SKM-1 treated with dmso at 0.1 percent for 144 hours (cell line): ENCODE results near the gene PAX5.

Source experiments
- DNase-seq: peaks from one replicate; lab custom pipeline; 2025; ENCODE audit not compliant: unreplicated experiment; lab: John Stamatoyannopoulos, UW

PAX5 gene

DNA sequence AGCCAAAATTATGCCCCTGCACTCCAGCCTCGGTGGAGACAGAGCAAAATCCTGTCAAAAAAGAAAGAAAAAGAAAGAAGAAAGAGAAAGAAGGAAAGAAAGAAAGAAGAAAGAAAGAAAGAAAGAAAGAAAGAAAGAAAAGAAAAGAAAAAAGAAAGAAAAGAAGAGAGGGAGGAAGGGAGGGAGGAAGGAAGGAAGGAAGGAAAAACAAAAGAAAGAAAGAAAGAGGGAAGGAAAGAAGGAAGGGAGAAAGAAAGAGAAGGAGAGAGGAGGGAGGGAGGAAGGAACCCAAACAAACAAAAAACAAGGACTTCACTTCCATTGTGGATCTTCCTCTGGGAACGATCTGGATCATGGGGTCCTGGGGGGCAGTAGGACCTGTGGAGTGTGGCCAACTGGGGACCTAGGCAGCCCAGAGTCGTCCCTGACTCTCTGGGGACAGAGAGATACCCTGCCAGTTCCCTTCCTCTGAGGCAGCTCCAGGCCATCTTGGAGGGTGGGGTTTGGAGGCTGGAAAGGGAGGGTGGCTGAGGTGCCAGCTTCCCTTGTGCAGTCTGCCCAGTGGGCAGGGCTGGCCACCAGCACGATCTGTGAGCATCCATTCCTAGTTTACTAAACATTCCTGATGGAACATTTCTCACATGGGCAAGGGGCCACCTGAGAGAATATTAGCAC, 216.8 kb downstream of the PAX5 start:
- no peak for DNase-seq

GRCh38 chr9:36816371-36816770, 217.7 kb downstream of the PAX5 start:
- no peak for DNase-seq

- no peak for DNase-seq
Measured at GRCh38 chr9:36815566-36816348, 218.3 kb downstream of the PAX5 start.

- no peak for DNase-seq
Measured at GRCh38 chr9:36815023-36815422, 219.0 kb downstream of the PAX5 start.

DNA sequence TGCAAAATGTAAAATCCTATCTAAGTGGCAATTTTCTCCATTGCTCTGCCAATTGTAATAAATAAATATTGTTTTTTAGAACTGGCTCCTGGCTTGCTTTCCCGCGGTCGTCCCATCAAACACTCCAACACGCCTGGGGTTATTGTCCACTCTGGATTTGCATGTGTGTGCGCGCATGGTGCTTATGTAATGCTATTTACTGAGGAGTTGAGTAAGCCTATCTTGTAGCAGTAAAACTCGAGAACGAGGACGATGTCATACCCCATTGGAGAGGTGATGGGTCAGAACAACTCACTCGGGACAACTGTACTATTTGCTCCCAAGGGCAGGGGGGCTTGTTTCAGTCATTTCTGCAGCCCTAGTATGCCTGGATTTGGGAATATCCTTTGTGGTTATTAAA, 220.9 kb downstream of the PAX5 start:
- DNase-seq: no peak

- DNase-seq: no peak
Measured at GRCh38 chr9:36812556-36812955, 221.5 kb downstream of the PAX5 start.

GRCh38 chr9:36808251-36808650, 225.8 kb downstream of the PAX5 start:
- no peak for DNase-seq

DNA sequence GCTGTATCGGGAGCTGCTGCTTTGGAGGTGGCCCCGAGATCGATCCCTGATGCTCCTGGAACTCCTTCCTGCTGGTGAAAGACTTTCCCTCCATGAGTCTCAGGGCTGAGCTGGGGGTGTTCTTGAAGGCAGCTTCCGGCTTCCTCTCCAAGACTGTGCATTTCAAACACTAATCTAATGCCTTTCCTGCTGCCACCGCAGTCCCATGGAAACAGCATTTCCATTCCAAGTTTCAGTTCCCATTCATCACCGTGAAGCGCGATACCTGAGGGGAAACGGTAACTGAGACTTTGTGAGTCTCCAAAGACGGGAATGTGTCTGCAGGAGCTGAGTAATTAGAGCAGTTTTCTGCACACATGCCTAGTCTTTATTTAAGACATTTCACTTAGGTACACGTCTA, 230.1 kb downstream of the PAX5 start:
- no peak for DNase-seq

- no peak for DNase-seq
Measured at GRCh38 chr9:36802201-36802920, 231.7 kb downstream of the PAX5 start.

DNA sequence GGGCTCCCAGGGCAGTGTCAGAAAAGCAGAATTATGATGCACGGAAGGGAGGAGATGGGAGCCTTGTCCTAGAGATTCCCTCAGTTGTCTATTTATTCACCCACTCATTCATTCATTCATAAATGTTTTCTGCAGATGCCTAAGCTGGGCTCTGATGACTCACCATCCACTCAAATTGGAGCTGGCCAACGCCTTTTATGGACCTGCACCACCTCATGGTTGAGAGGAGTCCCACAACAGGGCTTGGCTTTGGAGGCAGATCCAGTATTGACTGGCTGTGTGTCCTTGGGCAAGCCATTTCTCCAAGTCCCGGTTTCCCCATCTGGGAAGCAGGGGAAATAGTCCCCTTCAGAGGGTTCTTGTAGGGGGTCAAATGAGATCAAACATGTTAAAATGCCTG, 233.6 kb downstream of the PAX5 start:
- no peak for DNase-seq

DNA sequence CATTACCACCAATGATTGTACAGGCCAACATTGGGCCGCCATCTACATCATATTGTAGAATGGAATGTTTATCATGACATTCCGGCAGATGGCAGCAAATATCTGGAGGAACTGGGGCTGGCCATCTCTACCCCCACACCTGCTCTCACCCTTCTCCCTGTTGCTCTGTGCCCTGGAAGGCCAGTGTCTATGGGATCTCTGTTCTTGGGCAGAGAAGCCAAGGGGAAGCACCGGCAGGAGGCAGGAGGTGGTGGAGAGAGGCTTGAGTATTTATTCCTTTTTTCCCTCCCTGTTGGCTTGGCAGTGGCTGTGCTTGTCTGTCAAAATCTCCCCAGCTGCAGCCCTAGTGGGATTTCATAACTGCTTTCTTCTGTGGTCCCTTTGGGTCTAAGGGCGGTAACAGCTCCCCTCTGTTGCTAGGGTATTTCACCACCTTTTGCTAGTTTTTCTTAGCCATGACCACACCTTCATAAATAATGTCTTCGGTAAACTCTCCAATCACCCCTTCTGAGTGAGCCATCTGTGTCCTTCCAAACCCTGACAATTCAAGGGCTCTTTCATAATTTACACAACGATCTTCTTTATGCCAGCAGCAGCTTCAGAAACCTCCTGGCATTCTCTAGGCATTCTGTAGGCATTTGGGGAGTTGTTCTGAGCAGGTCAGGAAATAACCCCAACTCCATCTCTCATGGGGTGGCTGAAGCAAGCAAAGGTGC, 235.6 kb downstream of the PAX5 start:
- DNase-seq: no peak

GRCh38 chr9:36797471-36798220, 236.4 kb downstream of the PAX5 start:
- no peak for DNase-seq

- no peak for DNase-seq
Measured at GRCh38 chr9:36796671-36797419, 237.2 kb downstream of the PAX5 start.

GRCh38 chr9:36794461-36794860, 239.6 kb downstream of the PAX5 start:
- DNase-seq: no peak

DNA sequence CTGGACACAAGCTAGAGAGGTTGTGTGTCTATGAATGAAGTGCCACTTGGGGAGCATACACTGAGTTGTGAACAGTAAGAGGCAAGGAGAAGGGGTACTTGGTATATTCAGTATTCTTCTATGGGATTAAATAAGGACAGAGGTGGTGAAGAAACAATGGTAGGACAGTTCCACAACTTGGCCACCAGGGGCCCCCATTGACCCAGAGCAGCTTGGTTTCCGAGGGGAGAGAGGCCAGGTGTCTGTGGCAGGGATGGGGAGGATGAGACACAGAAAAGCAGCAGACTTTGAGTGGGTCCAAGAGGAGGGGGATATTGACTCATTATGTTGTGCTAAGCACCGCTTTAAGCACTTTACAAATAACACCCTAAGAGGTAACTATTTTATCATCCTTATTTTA, 240.8 kb downstream of the PAX5 start:
- DNase-seq: no peak

- DNase-seq: no peak
Measured at GRCh38 chr9:36791222-36791950, 242.7 kb downstream of the PAX5 start.

GRCh38 chr9:36789886-36790285, 244.2 kb downstream of the PAX5 start:
- DNase-seq: no peak

DNA sequence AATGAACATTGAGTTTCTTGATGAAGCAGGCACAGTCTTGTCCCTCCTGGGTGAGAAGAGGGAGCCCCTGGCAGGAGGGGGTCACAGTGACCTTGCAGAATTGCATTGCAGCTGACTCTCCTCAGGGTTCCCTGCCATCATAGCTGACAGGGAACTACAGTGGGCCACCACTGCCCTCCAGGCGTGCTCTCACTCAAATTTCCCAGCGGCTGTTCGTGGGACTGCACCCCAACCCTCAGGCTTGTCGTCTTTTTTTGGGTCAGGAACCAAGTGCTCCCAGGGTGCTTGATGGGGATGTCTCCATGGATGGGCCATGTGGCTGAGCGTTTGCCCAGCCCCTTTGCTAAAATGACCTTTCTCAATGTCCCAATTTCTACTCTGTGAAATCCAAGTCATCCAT, 245.5 kb downstream of the PAX5 start:
- DNase-seq: no peak

DNA sequence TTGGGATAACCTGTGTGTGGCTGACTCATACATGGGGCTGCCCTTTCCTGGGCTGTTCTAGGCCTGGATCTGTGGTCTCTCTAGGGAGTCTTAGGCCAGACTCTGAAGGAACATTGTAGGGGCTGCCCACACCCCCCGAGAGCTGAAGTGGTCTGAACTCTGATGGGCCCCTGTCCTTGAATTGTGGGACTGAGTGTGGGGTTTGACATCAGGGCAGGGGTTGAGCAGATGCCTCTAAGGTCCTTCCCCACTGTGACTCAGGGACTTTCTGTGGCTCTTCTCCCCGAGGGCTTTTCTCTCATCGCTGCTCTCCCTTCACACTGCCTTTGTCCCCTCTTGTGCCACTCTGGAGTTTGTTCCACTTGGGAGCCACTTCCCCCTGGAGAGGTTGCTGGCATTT, 246.4 kb downstream of the PAX5 start:
- no peak for DNase-seq
